Endothelial cell of umbilical vein (primary cell): ENCODE measurements around the gene FAM135A. TPM values are rescaled to one million over a fixed set of nuclear protein-coding genes. Genes with fewer than 3 reads are reported as not detected.
A peak's percentile ranks its signal among the peaks of the same experiment; 100 is the strongest.

Source experiments
- BruUV-seq: library from RNA; stranded (reverse); fragments of 400-500 nt; replicated peaks from 2 replicates; lab custom pipeline; 2021; lab: Mats Ljungman, UMichigan
- CTCF ChIA-PET: fragments of 300-600, 350-600 bp; sonication (Branson Sonifier 250); formaldehyde crosslinking; loops from one replicate; lab custom pipeline; 2021; ENCODE audit warnings: antibody characterized with exemption, inconsistent platforms; lab: Charles Lee
- POLR2A ChIA-PET: fragments of 300-600, 350-600 bp; sonication (Branson Sonifier 250); formaldehyde crosslinking; loops from one replicate; lab custom pipeline; 2021; ENCODE audit warnings: antibody characterized with exemption, inconsistent platforms; lab: Charles Lee
- DNase-seq: peaks from one replicate; pipeline ENCODE4 v3.0.0-alpha.2; 2011; ENCODE audit warnings: low read depth, low spot score
- FAIRE-seq: peaks from 2 replicates; lab custom pipeline; 2011; peaks lifted over from hg19 to GRCh38; lab: Jason Lieb, UNC
- H2AFZ ChIP-seq: 2 replicates; pipeline ENCODE4 v1.6.0; 2012; ENCODE audit warnings: low read depth, low read length, control low read depth, inconsistent platforms
- H3K27ac ChIP-seq: 2 replicates; pipeline ENCODE4 v1.5.1; 2011; ENCODE audit warnings: low read depth, mild to moderate bottlenecking, control low read depth, low read length, moderate library complexity; ENCODE audit not compliant: insufficient read depth
- H3K27me3 ChIP-seq, 2 experiments: 2 replicates each; pipeline versions ENCODE4 v1.6.0 to v1.6.1; 2011; ENCODE audit warnings: low read length in 2 of 2, mixed read lengths in 1 of 2; ENCODE audit not compliant: control insufficient read depth in 2 of 2, insufficient read depth in 2 of 2
- H3K36me3 ChIP-seq, 2 experiments: 2 replicates in 1 of 2; 3 replicates in 1 of 2; pipeline ENCODE4 v1.5.1; 2011; ENCODE audit warnings: low read length in 2 of 2, mild to moderate bottlenecking in 1 of 2, moderate library complexity in 1 of 2; ENCODE audit not compliant: control insufficient read depth in 2 of 2, insufficient read depth in 2 of 2; ENCODE audit errors: extremely low read depth in 1 of 2
- H3K4me1 ChIP-seq: 3 replicates; pipeline ENCODE4 v1.5.1; 2011; ENCODE audit warnings: mild to moderate bottlenecking, low read length; ENCODE audit not compliant: control insufficient read depth, insufficient read depth; ENCODE audit errors: extremely low read depth
- H3K4me2 ChIP-seq: 2 replicates; pipeline ENCODE4 v1.6.1; 2011; ENCODE audit warnings: low read length, control low read depth, mixed read lengths; ENCODE audit not compliant: insufficient read depth
- H3K4me3 ChIP-seq, 3 experiments: fragments of 200-600 bp in 1 of 3; sonication (generic), shearing (Covaris generic) in 1 of 3; replicated peaks in 1 of 3; 2 replicates each; pipeline ENCODE4 v1.5.1; 2011 to 2016; ENCODE audit warnings: control low read depth in 3 of 3, low read length in 3 of 3, mild to moderate bottlenecking in 2 of 3, inconsistent platforms in 1 of 3, low read depth in 1 of 3, moderate library complexity in 1 of 3; ENCODE audit not compliant: insufficient read depth in 1 of 3
- H3K79me2 ChIP-seq: 2 replicates; pipeline ENCODE4 v1.6.0; 2012; ENCODE audit warnings: low read length, inconsistent platforms; ENCODE audit not compliant: control insufficient read depth, insufficient read depth
- H3K9ac ChIP-seq: replicated peaks from 2 replicates; pipeline ENCODE3; 2011; ENCODE audit warnings: low read length, control low read depth; ENCODE audit not compliant: insufficient read depth; ENCODE audit errors: extremely low read depth
- H3K9me1 ChIP-seq: replicated peaks from 3 replicates; pipeline ENCODE4 v1.6.0; 2011; ENCODE audit warnings: mild to moderate bottlenecking, low read length; ENCODE audit not compliant: control insufficient read depth, insufficient read depth; ENCODE audit errors: extremely low read depth
- H3K9me3 ChIP-seq: replicated peaks from 2 replicates; pipeline ENCODE4 v1.5.1; 2012; ENCODE audit warnings: low read length, inconsistent platforms; ENCODE audit not compliant: control insufficient read depth, insufficient read depth
- H4K20me1 ChIP-seq: replicated peaks from 2 replicates; pipeline ENCODE3; 2011; ENCODE audit warnings: mild to moderate bottlenecking, low read length; ENCODE audit not compliant: control insufficient read depth, insufficient read depth; ENCODE audit errors: extremely low read depth
- EZH2 ChIP-seq: IDR thresholded peaks from 2 replicates; pipeline ENCODE4 v1.6.1; 2012; ENCODE audit warnings: borderline replicate concordance, low read depth, mild to moderate bottlenecking, moderate library complexity, low read length, inconsistent platforms; ENCODE audit not compliant: severe bottlenecking
- GATA2 ChIP-seq: IDR thresholded peaks from 2 replicates; pipeline ENCODE4 v1.7.0; 2011; ENCODE audit warnings: low read depth, mild to moderate bottlenecking, moderate library complexity, mixed read lengths, low read length; ENCODE audit not compliant: insufficient read length, insufficient read depth
- JUN ChIP-seq: IDR thresholded peaks from 2 replicates; pipeline ENCODE4 v1.6.1; 2011; ENCODE audit warnings: borderline replicate concordance, low read depth; ENCODE audit not compliant: insufficient read length, insufficient read depth
- MYC ChIP-seq: IDR thresholded peaks from one replicate; pipeline ENCODE4 v1.6.1; 2011; ENCODE audit warnings: mild to moderate bottlenecking, low read depth, low read length
- dilution Hi-C: fragments of 300-500 bp; cut with MboI; formaldehyde crosslinking; loops from one replicate; pipeline ENCODE4 v1.15.0; 2019; ENCODE audit warnings: low sequenced_read_pairs; ENCODE audit not compliant: extremely low pct_ligation_motif_present
- intact Hi-C: fragments of 100-400 bp; cut with micrococcal nuclease; formaldehyde crosslinking; loops from one replicate; pipeline ENCODE4 v1.10.0; 2022
- polyA plus RNA-seq, 4 experiments: library from polyadenylated mRNA; depleted of rRNA in 3 of 4; stranded (reverse) in 3 of 4; unstranded in 1 of 4; fragments of >200 nt; gene quantifications; 2 replicates each; pipeline versions ENCODE4 v1.2.1 to v1.2.3, GENCODE V29; 2011 to 2012; ENCODE audit warnings: missing spikeins in 1 of 4
- total RNA-seq: library from RNA; stranded (reverse); gene quantifications from 2 replicates; pipeline ENCODE4 v1.2.3, GENCODE V29; 2021
- TF ChIP-seq, protein P1 (sequence below), 2 donors: IDR thresholded peaks; 1 replicate in 1 of 2; 2 replicates in 1 of 2; pipeline ENCODE4 v1.5.1; 2011; ENCODE audit warnings: low read length in 2 of 2, mild to moderate bottlenecking in 2 of 2, moderate library complexity in 2 of 2, control low read depth in 1 of 2, inconsistent platforms in 1 of 2, low read depth in 1 of 2; ENCODE audit not compliant: insufficient read depth in 1 of 2; ENCODE audit errors: extremely low read depth in 1 of 2
- TF ChIP-seq, protein P2 (sequence below): IDR thresholded peaks from 2 replicates; pipeline ENCODE4 v1.6.1; 2011; ENCODE audit not compliant: insufficient read depth, insufficient read length

Gene FAM135A
- total and polyA plus RNA-seq, 2 donors (not counting 3 experiments of a cell fraction or from before 2014, with no cell fraction given): 3.7 to 9.6 TPM

DNA sequence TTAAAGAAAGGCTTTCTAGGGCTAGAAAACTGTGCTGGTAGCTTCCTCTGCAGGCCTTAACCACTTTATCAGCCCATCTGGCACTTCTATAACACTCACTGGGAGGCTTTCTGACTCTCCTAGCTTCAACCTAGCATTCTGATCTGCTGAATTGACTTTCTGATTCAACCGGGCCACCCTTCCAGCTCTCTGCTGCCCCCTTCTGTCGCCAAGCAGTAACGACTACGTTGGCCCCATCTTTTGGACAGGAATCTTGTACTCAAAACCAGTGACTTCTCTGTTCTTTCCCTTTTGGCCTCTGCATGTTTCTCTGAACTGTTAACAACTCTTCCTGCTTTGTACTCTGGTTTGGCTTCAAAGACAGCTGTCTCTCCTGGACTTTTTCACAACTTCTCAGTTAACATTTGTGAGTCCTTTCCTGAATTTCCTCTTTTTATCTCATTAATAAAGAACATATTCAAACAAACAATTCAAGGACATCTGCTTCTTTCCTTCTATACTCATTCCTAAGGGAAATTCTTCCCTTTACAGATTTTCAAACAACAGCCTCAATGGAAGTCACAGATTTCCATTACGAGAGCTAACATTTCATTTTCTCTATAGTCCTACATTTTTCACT, 43.9 kb upstream of the FAM135A start:
- TF ChIP-seq, protein P1, sequence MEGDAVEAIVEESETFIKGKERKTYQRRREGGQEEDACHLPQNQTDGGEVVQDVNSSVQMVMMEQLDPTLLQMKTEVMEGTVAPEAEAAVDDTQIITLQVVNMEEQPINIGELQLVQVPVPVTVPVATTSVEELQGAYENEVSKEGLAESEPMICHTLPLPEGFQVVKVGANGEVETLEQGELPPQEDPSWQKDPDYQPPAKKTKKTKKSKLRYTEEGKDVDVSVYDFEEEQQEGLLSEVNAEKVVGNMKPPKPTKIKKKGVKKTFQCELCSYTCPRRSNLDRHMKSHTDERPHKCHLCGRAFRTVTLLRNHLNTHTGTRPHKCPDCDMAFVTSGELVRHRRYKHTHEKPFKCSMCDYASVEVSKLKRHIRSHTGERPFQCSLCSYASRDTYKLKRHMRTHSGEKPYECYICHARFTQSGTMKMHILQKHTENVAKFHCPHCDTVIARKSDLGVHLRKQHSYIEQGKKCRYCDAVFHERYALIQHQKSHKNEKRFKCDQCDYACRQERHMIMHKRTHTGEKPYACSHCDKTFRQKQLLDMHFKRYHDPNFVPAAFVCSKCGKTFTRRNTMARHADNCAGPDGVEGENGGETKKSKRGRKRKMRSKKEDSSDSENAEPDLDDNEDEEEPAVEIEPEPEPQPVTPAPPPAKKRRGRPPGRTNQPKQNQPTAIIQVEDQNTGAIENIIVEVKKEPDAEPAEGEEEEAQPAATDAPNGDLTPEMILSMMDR (IDR thresholded peaks at IDR 0.05; ENCODE audit: extremely low read depth in 1 of 2, insufficient read depth in 1 of 2, low read depth in 1 of 2, low read length in 2 of 2): peak; percentile 91 to 92
- no peak for TF ChIP-seq MYC
- TF ChIP-seq, protein P2, sequence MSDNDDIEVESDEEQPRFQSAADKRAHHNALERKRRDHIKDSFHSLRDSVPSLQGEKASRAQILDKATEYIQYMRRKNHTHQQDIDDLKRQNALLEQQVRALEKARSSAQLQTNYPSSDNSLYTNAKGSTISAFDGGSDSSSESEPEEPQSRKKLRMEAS: no peak
- TF ChIP-seq JUN: no peak
- no peak for TF ChIP-seq EZH2
- TF ChIP-seq GATA2: no peak
- Histone ChIP-seq H3K79me2 (no peaks in the 10 kb centered on the region), H2AFZ (no peak overlapping the region), H3K4me2 (no peak overlapping the region), H3K9me1 (no peaks in the 10 kb centered on the region), H3K27me3 (peaks cover 7 to 24% of the 10 kb centered on the region in 2 experiments), H3K36me3 (no peaks in the 10 kb centered on the region), H3K27ac (no peak overlapping the region), H4K20me1 (no peaks in the 10 kb centered on the region), H3K4me1 (no peaks in the 10 kb centered on the region), H3K9me3 (no peaks in the 10 kb centered on the region), H3K4me3 (no peak overlapping the region), H3K9ac (no peak overlapping the region)
- dilution Hi-C loops: no loop called here
- peak; percentile 68 for DNase-seq
- intact Hi-C loops: loop anchor here (1.0 kb wide), 2 partner anchors 59 to 148 kb away; no protein-coding TSS in a partner anchor
- CTCF ChIA-PET: interaction anchor here (0.6 to 6.4 kb wide), 43 partner anchors 10 to 738 kb away, joined by 3 to 135 read pairs (median 4); partner anchors contain the start of genes FAM135A and SMAP1
- FAIRE-seq: peak; percentile 85
- no TSS peak for BruUV-seq
- POLR2A ChIA-PET: no interaction called here
